Activated T-helper 2 cell treated with anti-CD3 and anti-CD28 coated beads, Interferon-gamma antibody, Interleukin-2, Interleukin-4, amounts not matched to agents 10 μg/mL and 5 μg/mL and 100 μg/mL, durations not matched to agents 14 hours and 24 hours and 36 hours (primary cell): ENCODE data around the gene FOXJ3. TPM values are rescaled to one million over a fixed set of nuclear protein-coding genes. Genes with fewer than 3 reads are reported as not detected.

Experiments used
- DNase-seq: peaks from one replicate; pipeline ENCODE4 v3.0.0; 2021; ENCODE audit warnings: low spot score
- H3K27ac Mint-ChIP-seq: one replicate; pipeline ENCODE4 v1.8.0; 2021; ENCODE audit warnings: mixed read lengths
- H3K27me3 Mint-ChIP-seq: one replicate; pipeline ENCODE4 v1.8.0; 2021; ENCODE audit warnings: low read depth, mixed read lengths
- H3K36me3 Mint-ChIP-seq: one replicate; pipeline ENCODE4 v1.8.0; 2021; ENCODE audit warnings: low read depth, mixed read lengths
- H3K4me1 Mint-ChIP-seq: one replicate; pipeline ENCODE4 v1.8.0; 2021; ENCODE audit warnings: low read depth, mixed read lengths
- H3K4me3 Mint-ChIP-seq: one replicate; pipeline ENCODE4 v1.8.0; 2021; ENCODE audit warnings: low read depth, mild to moderate bottlenecking, moderate library complexity, mixed read lengths
- H3K9me3 Mint-ChIP-seq: one replicate; pipeline ENCODE4 v1.8.0; 2021; ENCODE audit warnings: mixed read lengths
- intact Hi-C: fragments of 100-400 bp; cut with micrococcal nuclease; formaldehyde crosslinking; loops from one replicate; pipeline ENCODE4 v1.15.1; 2023
- total RNA-seq: library from RNA; stranded (reverse); gene quantifications from 2 replicates; pipeline ENCODE4 v1.2.3, GENCODE V29; 2022

Gene FOXJ3
- total RNA-seq, 1 donor from 2014 or later: 46.4 TPM

- H3K9me3 Mint-ChIP-seq: no peaks in the 10 kb centered on the region
- DNase-seq: no peak
- no peak overlapping the region for H3K27ac Mint-ChIP-seq
- H3K36me3 Mint-ChIP-seq: peaks cover 19% of the 10 kb centered on the region
- intact Hi-C loops: no loop called here
- no peak overlapping the region for H3K4me3 Mint-ChIP-seq
- H3K27me3 Mint-ChIP-seq: no peaks in the 10 kb centered on the region
- H3K4me1 Mint-ChIP-seq: peaks cover 5% of the 10 kb centered on the region
Observed at GRCh38 chr1:42288311-42288985, 46.6 kb downstream of the FOXJ3 start.

- Mint-ChIP-seq H3K27me3 (no peaks in the 10 kb centered on the region), H3K4me1 (peaks cover 20% of the 10 kb centered on the region), H3K27ac (no peak overlapping the region), H3K36me3 (peaks cover 6% of the 10 kb centered on the region), H3K9me3 (no peaks in the 10 kb centered on the region), H3K4me3 (no peak overlapping the region)
- intact Hi-C loops: no loop called here
- DNase-seq: no peak
Observed at GRCh38 chr1:42282867-42283583, 52.0 kb downstream of the FOXJ3 start.

DNA sequence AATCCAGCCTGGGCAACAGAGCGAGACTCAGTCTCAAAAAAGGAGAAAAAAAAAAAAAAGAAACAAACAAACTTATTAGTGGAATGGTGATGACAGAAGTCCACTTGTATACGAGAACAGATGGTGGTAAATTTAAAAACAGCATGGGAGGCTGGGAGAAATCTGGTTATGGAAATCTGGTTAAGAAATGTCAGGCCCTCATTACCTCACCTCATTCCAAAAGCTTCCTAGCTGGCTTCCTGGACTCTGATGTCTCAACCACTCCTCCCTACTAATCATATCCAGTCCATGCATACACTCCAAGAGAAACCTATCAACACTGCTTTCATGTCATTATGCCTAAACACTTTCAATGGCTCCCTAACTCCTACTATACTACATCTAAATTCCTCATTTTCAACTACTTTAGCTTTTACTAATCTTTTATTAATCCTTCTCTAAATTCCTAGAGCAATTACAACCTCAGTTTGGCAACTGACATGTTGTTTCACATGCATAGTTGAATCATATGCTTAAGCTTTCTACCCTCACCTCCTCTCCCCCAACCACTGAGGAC, 52.9 kb downstream of the FOXJ3 start:
- Mint-ChIP-seq H3K4me3 (no peak overlapping the region), H3K36me3 (peaks cover 8% of the 10 kb centered on the region), H3K4me1 (peaks cover 20% of the 10 kb centered on the region), H3K27me3 (no peaks in the 10 kb centered on the region), H3K9me3 (no peaks in the 10 kb centered on the region), H3K27ac (no peak overlapping the region)
- DNase-seq: no peak
- intact Hi-C loops: no loop called here

GRCh38 chr1:42280821-42281220, 54.2 kb downstream of the FOXJ3 start:
- intact Hi-C loops: no loop called here
- no peaks in the 10 kb centered on the region for H3K27me3 Mint-ChIP-seq
- H3K27ac Mint-ChIP-seq: no peak overlapping the region
- H3K4me3 Mint-ChIP-seq: no peak overlapping the region
- H3K36me3 Mint-ChIP-seq: peaks cover 15% of the 10 kb centered on the region
- no peaks in the 10 kb centered on the region for H3K9me3 Mint-ChIP-seq
- peaks cover 20% of the 10 kb centered on the region for H3K4me1 Mint-ChIP-seq
- DNase-seq: no peak

GRCh38 chr1:42279055-42279454, 56.0 kb downstream of the FOXJ3 start:
- no peak for DNase-seq
- Mint-ChIP-seq H3K9me3 (no peaks in the 10 kb centered on the region), H3K4me3 (no peak overlapping the region), H3K27ac (no peak overlapping the region), H3K36me3 (peaks cover 23% of the 10 kb centered on the region), H3K27me3 (no peaks in the 10 kb centered on the region), H3K4me1 (peaks cover 20% of the 10 kb centered on the region)
- intact Hi-C loops: no loop called here

DNA sequence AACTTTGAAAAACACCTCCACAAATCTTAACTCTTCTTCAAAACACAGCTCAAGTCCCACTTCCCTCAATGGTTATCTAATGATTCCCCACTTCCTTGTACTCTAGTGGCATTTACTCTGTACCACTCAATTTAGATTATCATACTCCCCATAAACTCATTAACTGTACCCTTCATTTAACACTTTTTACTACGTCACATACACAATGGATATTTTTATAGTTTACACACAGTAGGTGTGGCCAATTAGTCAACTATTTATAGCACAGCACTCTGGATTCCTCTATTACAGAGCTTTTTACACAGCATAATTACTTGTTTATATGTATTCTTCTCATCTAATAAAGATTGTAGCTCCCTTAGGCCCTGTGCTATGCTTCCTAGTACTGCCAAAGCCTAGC, 62.1 kb downstream of the FOXJ3 start:
- DNase-seq: no peak
- Mint-ChIP-seq H3K27ac (no peak overlapping the region), H3K9me3 (no peaks in the 10 kb centered on the region), H3K27me3 (no peaks in the 10 kb centered on the region), H3K4me3 (no peak overlapping the region), H3K36me3 (peaks cover 32% of the 10 kb centered on the region), H3K4me1 (peaks cover 13% of the 10 kb centered on the region)
- intact Hi-C loops: no loop called here

DNA sequence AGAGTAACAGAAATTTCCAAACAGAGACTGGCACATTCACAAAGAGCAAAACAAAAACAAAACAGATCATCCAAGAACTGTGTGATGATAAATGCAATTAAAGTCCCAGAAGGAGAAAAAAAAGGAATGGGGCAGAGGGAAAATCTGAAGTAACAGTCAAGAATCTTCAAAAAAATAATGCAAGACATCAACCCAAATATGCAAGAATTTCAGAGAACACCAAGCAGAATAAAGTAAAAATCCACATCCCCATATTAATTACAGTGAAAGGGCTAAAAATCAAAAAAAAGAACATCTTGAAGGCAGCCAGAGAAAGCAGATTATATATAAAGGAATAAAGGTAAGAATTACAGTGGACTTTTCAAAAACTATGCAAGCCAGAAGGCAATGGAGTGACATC, 67.1 kb downstream of the FOXJ3 start:
- intact Hi-C loops: no loop called here
- H3K36me3 Mint-ChIP-seq: peaks cover 32% of the 10 kb centered on the region

DNA sequence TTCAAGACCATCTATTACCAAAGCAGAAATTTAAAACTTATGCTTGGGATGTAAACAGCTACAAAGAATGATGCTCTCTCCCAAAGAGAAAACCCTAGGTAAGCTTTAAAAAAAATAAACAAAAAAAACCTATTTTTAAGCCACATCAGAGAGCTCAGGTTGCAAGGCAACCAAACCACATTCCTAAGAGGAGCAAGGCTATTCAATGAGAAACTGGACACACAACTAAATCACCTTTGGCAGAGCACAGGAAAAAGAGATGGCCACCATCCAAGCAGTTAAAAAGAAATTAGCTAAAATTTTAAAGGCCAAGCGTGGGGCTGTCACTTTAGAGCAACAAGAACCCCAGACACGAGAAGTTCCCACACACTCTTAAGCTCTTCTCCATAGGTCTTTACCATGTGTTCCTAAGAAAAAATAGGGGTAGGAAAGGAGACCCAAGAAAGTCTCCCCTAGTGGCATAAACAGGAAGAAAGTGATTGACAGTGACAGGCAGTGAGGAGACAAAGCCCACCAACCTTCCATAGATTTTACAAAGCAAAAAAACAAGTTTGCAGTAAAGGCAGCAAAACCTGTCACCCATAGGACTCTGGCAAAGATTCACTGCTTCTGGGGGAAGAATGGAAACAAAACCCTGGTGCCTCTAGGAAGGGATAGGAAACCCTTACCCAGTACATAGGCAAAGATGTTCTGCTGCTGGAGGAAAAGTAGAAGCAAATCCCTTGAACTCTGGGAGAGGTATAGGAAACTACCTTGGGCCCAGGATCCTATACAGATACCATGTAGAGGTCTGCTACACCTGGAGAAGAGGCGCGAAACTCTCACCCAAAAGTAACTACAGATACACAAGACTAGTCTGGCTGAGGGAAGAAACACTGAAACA, 68.5 kb downstream of the FOXJ3 start:
- Mint-ChIP-seq H3K9me3 (no peaks in the 10 kb centered on the region), H3K4me1 (peaks cover 14% of the 10 kb centered on the region), H3K27me3 (no peaks in the 10 kb centered on the region), H3K4me3 (no peak overlapping the region), H3K27ac (no peak overlapping the region), H3K36me3 (peaks cover 33% of the 10 kb centered on the region)
- intact Hi-C loops: no loop called here
- DNase-seq: no peak

More for the DNA sequence above, 67.1 kb downstream of the FOXJ3 start:
- Mint-ChIP-seq H3K9me3 (no peaks in the 10 kb centered on the region), H3K27me3 (no peaks in the 10 kb centered on the region), H3K4me1 (peaks cover 16% of the 10 kb centered on the region), H3K27ac (no peak overlapping the region), H3K4me3 (no peak overlapping the region)
- DNase-seq: no peak

DNA sequence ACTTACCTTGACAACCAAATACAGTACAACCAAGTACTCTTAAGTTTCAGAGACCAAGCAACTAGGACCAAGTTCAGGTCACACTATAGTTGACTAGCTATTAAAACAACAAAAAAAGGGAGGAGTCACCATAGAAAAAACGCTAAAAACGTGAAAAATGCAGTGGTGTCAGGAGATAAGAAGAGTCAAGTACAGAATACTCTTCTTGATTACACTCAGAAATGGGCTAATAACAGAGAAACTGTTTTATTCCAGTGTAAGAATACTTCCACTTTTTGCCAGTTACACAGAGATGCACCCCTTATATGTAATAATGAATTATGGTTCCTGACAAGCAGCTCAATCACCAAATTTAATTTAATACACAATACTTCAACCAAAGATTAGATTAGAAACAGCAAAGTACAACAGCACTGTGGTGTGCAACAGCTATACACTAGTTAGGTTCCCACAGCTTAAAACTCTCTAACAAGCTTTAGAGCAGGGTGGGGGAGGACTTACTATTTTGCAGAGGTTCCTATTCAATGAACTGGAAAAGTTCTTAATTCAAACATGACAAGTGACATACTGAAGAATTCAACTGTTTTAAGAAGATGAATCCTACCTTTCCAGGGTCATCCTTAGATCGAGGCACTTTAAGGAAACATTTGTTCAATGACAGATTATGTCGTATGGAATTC, 70.4 kb downstream of the FOXJ3 start:
- Mint-ChIP-seq H3K36me3 (peaks cover 41% of the 10 kb centered on the region), H3K27me3 (no peaks in the 10 kb centered on the region), H3K4me1 (peaks cover 22% of the 10 kb centered on the region), H3K9me3 (no peaks in the 10 kb centered on the region), H3K27ac (no peak overlapping the region), H3K4me3 (no peak overlapping the region)
- no peak for DNase-seq
- intact Hi-C loops: no loop called here

DNA sequence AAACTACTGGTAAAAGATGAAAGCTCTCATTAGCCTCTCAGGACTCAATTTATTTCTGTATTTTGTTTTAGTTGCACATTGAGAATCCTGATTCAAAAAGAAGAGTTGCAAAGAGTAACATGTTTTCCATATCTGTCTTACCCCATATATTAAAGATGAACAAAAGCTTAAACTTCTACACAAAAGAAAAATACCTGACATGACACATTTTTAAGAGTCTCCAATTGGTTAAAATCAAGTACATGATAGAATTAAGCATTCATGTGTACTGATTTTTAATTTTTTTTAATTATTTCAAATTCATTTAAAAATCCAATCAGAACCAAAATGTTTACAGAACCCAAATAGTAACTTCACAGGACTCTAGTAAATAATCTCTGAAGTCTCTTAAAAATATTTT, 72.0 kb downstream of the FOXJ3 start:
- H3K36me3 Mint-ChIP-seq: peaks cover 37% of the 10 kb centered on the region
- no peak overlapping the region for H3K27ac Mint-ChIP-seq
- H3K27me3 Mint-ChIP-seq: no peaks in the 10 kb centered on the region
- peaks cover 25% of the 10 kb centered on the region for H3K4me1 Mint-ChIP-seq
- no peak for DNase-seq
- H3K9me3 Mint-ChIP-seq: no peaks in the 10 kb centered on the region
- H3K4me3 Mint-ChIP-seq: no peak overlapping the region
- intact Hi-C loops: no loop called here

GRCh38 chr1:42260376-42261070, 74.5 kb downstream of the FOXJ3 start:
- no peaks in the 10 kb centered on the region for H3K27me3 Mint-ChIP-seq
- H3K4me3 Mint-ChIP-seq: no peak overlapping the region
- no peak for DNase-seq
- H3K27ac Mint-ChIP-seq: no peak overlapping the region
- H3K9me3 Mint-ChIP-seq: no peaks in the 10 kb centered on the region
- peaks cover 21% of the 10 kb centered on the region for H3K4me1 Mint-ChIP-seq
- intact Hi-C loops: no loop called here
- H3K36me3 Mint-ChIP-seq: peaks cover 42% of the 10 kb centered on the region

- intact Hi-C loops: no loop called here
- H3K4me3 Mint-ChIP-seq: no peak overlapping the region
- H3K36me3 Mint-ChIP-seq: peaks cover 44% of the 10 kb centered on the region
Observed at GRCh38 chr1:42259739-42260064, 75.3 kb downstream of the FOXJ3 start.

More at GRCh38 chr1:42259739-42260064, 75.3 kb downstream of the FOXJ3 start:
- Mint-ChIP-seq H3K27ac (peak overlapping the region; percentile 10), H3K27me3 (no peaks in the 10 kb centered on the region), H3K9me3 (peaks cover 7% of the 10 kb centered on the region), H3K4me1 (peaks cover 21% of the 10 kb centered on the region)
- DNase-seq: no peak
